ENCODE measurements around the gene DSC2.
"Not testable (repeated sequence)": the region's sequence is repeated elsewhere in the genome, so short reads cannot be mapped to it uniquely, and the experiment has no call there.

Gene DSC2

DNA sequence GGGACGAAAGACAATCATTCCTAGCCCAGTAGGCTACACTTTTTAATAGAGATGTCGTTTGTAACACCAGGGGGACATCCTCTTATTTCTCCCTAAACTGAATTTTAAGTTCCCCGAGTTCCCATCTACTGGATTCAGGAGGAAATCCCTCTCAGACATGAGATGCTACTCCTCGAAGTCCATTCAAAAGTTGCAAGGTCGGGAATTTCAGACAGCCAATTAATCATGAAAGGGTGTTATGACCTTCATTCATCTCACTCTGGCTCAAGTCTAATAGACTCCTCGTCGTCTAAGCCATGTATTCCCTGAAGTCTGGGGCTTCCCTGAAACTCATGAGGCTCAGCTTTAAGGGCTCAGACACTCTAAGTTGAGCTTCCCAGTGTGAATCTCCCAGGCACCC lies 58.5 kb downstream of the DSC2 start:
- DNase-seq (ENCODE audit: low read depth, low spot score), result no peak

- no peak for DNase-seq (ENCODE audit: low read depth, low spot score)
Measured at GRCh38 chr18:31042406-31043181, 59.6 kb downstream of the DSC2 start, which contains the start of gene DSC3. DSC3 (minus strand) TSS chr18:31042742; CDS start chr18:31042660, 82 bp downstream.

DNA sequence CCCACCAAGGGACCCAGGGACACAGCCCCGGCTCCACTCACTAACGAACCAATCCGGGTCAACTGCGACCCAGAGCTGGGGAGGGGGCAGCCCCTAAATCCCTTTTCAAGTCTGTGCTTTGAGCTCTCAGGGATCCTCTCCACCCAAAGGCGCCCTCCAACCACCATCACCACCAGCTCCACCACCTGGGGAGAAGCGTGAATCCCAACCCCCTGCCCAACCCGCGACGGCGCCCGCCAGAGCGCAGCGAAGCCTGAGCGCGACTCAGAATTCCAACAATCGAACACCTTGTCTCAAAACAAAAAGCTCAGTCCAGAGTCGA lies 60.2 kb downstream of the DSC2 start:
- DNase-seq (ENCODE audit: low read depth, low spot score), result no peak

DNA sequence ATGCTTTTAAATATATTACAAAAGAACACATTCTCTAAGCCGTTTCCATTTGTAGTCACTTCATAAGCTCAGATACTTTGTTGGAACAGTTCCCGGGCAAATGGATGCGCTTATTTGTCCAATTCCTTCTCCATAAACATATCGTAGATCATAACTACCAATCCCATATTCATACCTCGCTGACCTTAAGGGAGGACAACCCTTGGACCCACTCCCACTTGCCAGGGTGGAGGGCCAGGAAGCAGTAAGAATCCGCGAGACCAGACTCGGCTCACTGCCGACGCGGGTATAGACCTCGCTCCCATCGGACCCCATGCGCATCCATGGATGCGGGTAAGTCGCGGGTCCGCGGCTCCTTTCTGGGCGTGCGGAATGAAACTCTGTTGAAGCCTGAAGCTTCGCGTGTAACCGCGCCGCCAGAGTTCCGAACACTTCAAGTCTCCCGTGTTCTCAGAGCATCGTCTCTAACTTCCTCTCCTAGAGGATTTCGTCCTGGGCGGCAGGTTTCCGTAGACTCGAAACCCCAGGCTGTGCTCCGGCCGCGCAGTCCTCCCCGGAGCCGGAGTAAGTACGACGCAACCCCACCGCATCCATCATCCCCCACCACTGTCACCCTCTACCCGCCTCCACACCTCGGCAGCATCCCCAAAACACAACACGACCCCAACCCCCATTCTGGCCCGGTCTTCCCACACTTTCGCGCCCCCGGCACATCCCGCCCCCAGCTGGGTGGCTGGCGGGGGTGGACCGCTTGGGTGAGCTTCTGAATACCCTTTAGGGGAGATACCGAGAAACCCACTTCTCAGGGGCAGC lies 60.7 kb downstream of the DSC2 start:
- DNase-seq (ENCODE audit: low read depth, low spot score), result no peak

DNA sequence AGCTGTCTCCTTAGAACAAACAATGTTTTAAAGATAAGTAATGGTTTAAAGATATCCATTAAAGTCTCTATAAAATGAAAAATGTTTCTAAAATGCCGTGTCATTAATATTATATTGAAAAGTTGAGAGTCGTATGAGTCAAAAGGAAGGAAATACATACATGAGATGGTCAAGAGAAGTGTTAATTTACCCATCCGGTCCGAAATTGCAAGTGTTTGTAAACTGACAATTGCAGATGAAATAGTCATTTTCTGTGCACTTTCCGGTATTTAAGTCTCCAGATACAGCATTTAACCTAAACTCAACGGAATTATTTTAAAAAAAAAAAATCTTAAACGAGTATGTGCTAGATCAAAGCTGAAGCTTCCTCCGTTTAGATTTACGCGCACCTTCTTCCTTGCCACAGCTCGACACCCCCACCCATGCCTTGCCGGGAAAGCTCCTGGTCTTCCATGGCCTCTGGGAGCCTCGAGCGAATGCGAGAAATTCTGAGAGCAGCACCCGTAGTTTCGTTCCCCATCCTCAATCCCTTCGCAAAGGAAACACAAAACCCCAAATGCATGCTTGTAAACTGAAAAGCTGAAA lies 61.4 kb downstream of the DSC2 start:
- DNase-seq (ENCODE audit: low read depth, low spot score), result no peak

GRCh38 chr18:31039426-31039825 lies 62.8 kb downstream of the DSC2 start:
- DNase-seq (ENCODE audit: low read depth, low spot score), result no peak

GRCh38 chr18:31037686-31038085 lies 64.5 kb downstream of the DSC2 start:
- DNase-seq (ENCODE audit: low read depth, low spot score), result not testable (repeated sequence)

- no peak for DNase-seq (ENCODE audit: low read depth, low spot score)
Measured at GRCh38 chr18:31034541-31034940, 67.7 kb downstream of the DSC2 start.

DNA sequence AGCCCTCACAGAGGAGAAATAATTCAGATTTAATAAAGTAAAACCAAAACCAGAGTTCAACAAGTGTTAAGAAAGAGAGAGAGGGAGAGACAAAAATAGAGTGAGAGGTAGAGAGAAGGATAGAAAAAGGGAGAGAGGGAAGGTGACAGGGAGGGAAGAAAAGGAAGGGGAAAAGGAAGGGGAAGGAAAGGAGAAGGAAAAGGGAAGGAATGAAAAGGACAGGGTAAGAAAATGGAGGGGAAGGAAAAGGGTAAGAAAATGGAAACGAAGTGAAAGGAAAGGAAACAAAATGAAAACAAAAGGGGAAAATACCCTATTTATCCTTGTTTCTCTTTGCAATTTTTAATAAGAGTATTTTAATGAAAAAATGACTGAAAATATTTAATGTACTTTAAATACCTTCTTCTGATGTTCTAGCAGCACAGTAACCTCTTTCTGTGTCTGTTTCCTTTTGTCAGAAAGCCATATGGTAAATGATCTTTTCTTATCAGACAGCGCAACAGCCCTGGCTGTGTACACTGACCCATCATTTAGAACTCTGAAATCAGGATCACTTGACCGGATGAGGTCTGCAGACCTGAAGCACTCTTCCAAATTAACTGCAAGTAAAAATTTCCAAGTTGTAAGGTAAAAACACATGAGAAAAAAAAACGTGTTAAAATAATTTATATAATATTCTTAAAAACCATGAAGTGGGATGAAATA lies 71.5 kb downstream of the DSC2 start:
- DNase-seq (ENCODE audit: low read depth, low spot score), result no peak

DNA sequence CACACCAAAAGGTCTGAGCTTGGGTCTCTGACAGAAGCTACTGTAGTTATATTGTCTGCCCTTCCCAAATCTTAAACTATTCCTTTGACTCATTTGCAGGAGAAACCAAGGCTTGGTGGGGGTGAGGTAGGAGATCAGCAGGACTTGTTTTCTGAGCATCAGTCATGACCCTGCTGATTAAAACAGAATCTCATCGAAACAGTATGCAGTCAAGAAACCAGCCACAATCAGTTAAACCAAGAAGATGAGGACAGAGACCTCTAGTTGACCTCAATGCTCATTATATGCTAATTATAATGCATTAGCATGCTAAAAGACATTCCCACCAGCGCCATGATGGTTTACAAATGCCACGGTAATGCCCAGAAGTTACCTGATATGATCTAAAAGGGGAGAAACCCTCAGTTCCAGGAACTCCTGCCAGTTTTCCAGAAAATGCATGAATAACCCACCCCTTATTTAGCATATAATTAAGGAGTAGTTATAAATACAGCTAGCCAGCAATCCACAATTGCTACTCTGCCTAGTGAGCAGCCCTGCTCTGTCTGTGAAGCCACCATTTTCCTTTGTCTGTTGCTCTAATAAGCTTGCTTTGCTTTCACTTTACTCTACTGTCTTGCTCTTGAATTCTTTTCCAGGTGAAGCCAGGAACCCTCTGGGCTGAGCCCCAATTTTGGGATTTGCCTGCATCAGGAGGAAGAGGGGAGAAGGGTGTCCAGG lies 86.3 kb downstream of the DSC2 start:
- no peak for DNase-seq (ENCODE audit: low read depth, low spot score)

GRCh38 chr18:31011455-31011854 lies 90.8 kb downstream of the DSC2 start:
- DNase-seq (ENCODE audit: low read depth, low spot score), result not testable (repeated sequence)

- DNase-seq (ENCODE audit: low read depth, low spot score), result no peak
Measured at GRCh38 chr18:31010601-31011000, 91.6 kb downstream of the DSC2 start.

Data from smooth muscle cell of the brain vasculature (primary cell).